H1 (cell line): ENCODE measurements around the gene TRMT10B. TPM values are rescaled to one million over a fixed set of nuclear protein-coding genes. Genes with fewer than 3 reads are reported as not detected.

Source experiments
- CREB1 ChIP-seq: IDR thresholded peaks from 2 replicates; pipeline ENCODE4 v1.6.1; 2012; ENCODE audit warnings: inconsistent platforms
- FOSL1 ChIP-seq: IDR thresholded peaks from 2 replicates; pipeline ENCODE4 v1.6.1; 2011; ENCODE audit warnings: mild to moderate bottlenecking, low read depth, low read length, moderate library complexity; ENCODE audit not compliant: insufficient read depth
- KDM4A ChIP-seq: IDR thresholded peaks from one replicate; pipeline ENCODE4 v1.7.1; 2012; ENCODE audit warnings: low read depth, mild to moderate bottlenecking, moderate library complexity, low read length, inconsistent platforms; ENCODE audit not compliant: severe bottlenecking
- NRF1 ChIP-seq: IDR thresholded peaks from 2 replicates; pipeline ENCODE4 v1.6.1; 2011; ENCODE audit warnings: mild to moderate bottlenecking, low read depth, low read length, improper control_type of control experiment
- SIN3A ChIP-seq, 2 experiments: IDR thresholded peaks in 1 of 2; conservative IDR thresholded peaks in 1 of 2; 2 replicates each; pipeline ENCODE4 v1.6.1; 2011 to 2012; ENCODE audit warnings: low read length in 2 of 2, improper control_type of control experiment in 1 of 2, low read depth in 1 of 2, mild to moderate bottlenecking in 1 of 2
- SIX5 ChIP-seq: IDR thresholded peaks from 2 replicates; pipeline ENCODE4 v1.6.1; 2011; ENCODE audit warnings: mild to moderate bottlenecking, low read depth, low read length
- SRF ChIP-seq: IDR thresholded peaks from 2 replicates; pipeline ENCODE4 v1.6.1; 2011; ENCODE audit warnings: mild to moderate bottlenecking, low read depth, low read length, moderate library complexity
- polyA plus RNA-seq, 7 experiments: library from polyadenylated mRNA; depleted of rRNA in 3 of 7; stranded (reverse) in 5 of 7; unstranded in 2 of 7; fragments of >200 nt in 5 of 7; fragments of 200-250 nt in 2 of 7; gene quantifications; 1 replicate in 5 of 7; 2 replicates in 1 of 7; 4 replicates in 1 of 7; pipeline versions ENCODE4 v1.2.1 to v1.2.3, GENCODE V29; 2011 to 2013; ENCODE audit warnings: missing spikeins in 2 of 7, mixed read lengths in 2 of 7
- total RNA-seq: library from RNA; stranded (reverse); fragmentation: NEBNext Ultra II Directional; extraction: Animal tissue kit (Norgen Biotek cat#: 25700); gene quantifications from 2 replicates; pipeline ENCODE4 v1.2.1, GENCODE V29; 2021
- TF ChIP-seq, protein P1 (sequence below): IDR thresholded peaks from 2 replicates; pipeline ENCODE4 v1.6.1; 2012; ENCODE audit warnings: low read length, inconsistent platforms

The TRMT10B gene
- total and polyA plus RNA-seq, 2 of the 8 experiments (the other 6 are each of a cell fraction or from before 2014, with no cell fraction given), result 2.4 to 4.5 TPM

DNA sequence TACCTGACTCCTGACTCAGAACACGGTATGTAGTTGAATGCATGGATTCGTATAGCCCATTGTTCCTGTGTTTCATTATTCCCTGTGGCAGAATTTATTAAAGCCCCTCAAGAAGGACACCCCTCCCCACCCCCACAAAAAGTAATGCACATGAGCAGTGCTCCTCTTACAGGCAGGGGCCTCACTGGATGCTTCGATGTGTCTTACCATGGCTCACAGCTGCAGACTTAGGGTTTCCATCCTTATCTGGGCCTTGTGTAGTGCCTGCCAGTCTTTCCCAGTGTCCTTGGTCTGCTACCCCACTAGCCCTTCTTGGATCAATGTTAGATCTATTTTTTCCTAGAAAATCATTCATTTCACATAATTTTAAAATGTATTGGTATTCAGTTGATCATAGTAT is 16.4 kb downstream of the TRMT10B start (continued):
- no peak for TF ChIP-seq SIN3A (conservative IDR thresholded peaks at IDR 0.05 in 1 of 2, IDR thresholded peaks at IDR 0.05 in 1 of 2; ENCODE audit: low read depth in 1 of 2, low read length in 2 of 2)
- no peak for TF ChIP-seq SRF
- no peak for TF ChIP-seq SIX5
- no peak for TF ChIP-seq KDM4A
- no peak for TF ChIP-seq FOSL1
- TF ChIP-seq NRF1, result no peak
- no peak for TF ChIP-seq CREB1
- TF ChIP-seq, protein P1, sequence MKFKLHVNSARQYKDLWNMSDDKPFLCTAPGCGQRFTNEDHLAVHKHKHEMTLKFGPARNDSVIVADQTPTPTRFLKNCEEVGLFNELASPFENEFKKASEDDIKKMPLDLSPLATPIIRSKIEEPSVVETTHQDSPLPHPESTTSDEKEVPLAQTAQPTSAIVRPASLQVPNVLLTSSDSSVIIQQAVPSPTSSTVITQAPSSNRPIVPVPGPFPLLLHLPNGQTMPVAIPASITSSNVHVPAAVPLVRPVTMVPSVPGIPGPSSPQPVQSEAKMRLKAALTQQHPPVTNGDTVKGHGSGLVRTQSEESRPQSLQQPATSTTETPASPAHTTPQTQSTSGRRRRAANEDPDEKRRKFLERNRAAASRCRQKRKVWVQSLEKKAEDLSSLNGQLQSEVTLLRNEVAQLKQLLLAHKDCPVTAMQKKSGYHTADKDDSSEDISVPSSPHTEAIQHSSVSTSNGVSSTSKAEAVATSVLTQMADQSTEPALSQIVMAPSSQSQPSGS, result no peak
- TF ChIP-seq, all 59 proteins: peak for 0
